Measurements from ENCODE around the gene GPR160. TPM values are rescaled to one million over a fixed set of nuclear protein-coding genes. Genes with fewer than 3 reads are reported as not detected.

Gene GPR160
- polyA plus RNA-seq, 3 donors, result 10.0 to 19.7 (median 11.5) TPM

DNA sequence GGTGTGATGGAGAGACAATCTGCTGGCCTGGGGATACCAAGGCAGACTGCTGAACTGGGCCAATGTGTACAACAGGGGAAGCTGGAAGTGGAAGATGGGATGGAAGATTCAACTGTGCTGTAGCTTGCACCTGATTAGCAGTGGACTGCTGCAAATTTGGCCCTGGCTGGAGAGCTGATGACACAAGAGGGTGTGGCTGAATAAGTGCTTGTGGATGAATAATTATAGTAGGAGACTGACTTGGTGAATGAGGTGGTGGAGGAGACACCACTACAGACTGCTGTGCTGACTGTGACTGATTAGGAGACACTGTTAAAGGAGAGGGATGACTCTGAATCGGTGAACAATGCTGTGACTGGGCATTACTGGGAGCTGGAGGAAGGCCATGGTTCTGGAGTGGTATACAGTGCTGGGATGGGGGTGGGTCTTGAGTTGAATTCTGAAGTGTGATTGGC is 91.2 kb downstream of the GPR160 start:
- Mint-ChIP-seq H3K9me3 (peaks cover 2 to 11% (median 9%) of the 10 kb centered on the region in 7 donors), H3K27ac (peak overlapping the region in 6 of 7 donors; percentile 20 to 87 (median 58)), H3K27me3 (ENCODE audit: low read depth in 3 of 3) (no peaks in the 10 kb centered on the region), H3K4me1 (peaks cover 14% of the 10 kb centered on the region), H3K36me3 (peaks cover 48 to 68% of the 10 kb centered on the region in 2 donors), H3K4me3 (no peak overlapping the region)
- Histone ChIP-seq H3K27me3 (ENCODE audit: control insufficient read depth in 2 of 2, insufficient read depth in 2 of 2, low read length in 2 of 2) (no peaks in the 10 kb centered on the region), H3K4me1 (ENCODE audit: control insufficient read depth in 1 of 2, insufficient read depth in 2 of 2, low read length in 2 of 2) (peaks cover 12% of the 10 kb centered on the region in 2 donors), H3K9me3 (replicated peaks in 1 of 2; ENCODE audit: control insufficient read depth in 1 of 2, insufficient read depth in 1 of 2, low read length in 2 of 2) (peaks cover 6 to 9% of the 10 kb centered on the region in 2 donors), H3K79me2 (ENCODE audit: insufficient read depth, low read length) (peaks cover 17% of the 10 kb centered on the region), H4K20me1 (ENCODE audit: insufficient read depth, low read length) (peaks cover 47% of the 10 kb centered on the region), H3K36me3 (replicated peaks in 1 of 2; ENCODE audit: control insufficient read depth in 1 of 2, insufficient read depth in 2 of 2, low read length in 2 of 2) (peaks cover 47 to 81% of the 10 kb centered on the region in 2 donors), H2AFZ (ENCODE audit: insufficient read depth, low read depth, low read length, poor library complexity, severe bottlenecking) (no peak overlapping the region), H3K9ac (ENCODE audit: insufficient read depth, low read length, poor library complexity, severe bottlenecking) (no peak overlapping the region), H3K4me2 (replicated peaks; ENCODE audit: extremely low read depth, low read length, poor library complexity, severe bottlenecking) (no peak overlapping the region), H3K4me3 (replicated peaks in 1 of 3; ENCODE audit: low read depth in 2 of 3, low read length in 3 of 3) (no peak overlapping the region), H3K27ac (ENCODE audit: low read depth in 1 of 2, low read length in 2 of 2) (peak overlapping the region in 1 of 2 donors; percentile 71)
- no peak for TF ChIP-seq CTCF (IDR thresholded peaks at IDR 0.05)
- DNase-seq, result peak in 2 of 3 donors; percentile 3 to 12
- WGBS (ENCODE audit: insufficient coverage), result 100% methylated on average over 1 of the region's 1 CpG
- intact Hi-C loops (cut with micrococcal nuclease), result no loop called here

DNA sequence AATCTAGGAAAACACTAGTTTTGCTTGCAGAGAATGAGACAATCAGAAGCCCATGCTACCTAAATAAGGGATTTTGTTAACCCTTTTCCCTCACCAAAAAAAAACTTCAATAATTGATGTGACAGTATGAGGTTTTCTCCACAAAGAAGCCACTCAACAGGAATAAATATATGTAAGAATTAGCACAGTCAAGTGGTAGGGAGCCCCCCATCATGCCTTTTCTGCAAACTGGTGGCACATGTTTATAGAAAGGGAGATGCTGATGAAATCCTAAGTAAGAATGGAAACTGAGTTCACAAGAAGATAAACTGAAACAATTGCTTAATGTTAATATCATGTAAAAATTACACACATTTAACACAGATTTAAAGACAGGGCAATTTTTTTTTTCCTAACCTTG is 92.7 kb downstream of the GPR160 start:
- peaks cover 2 to 15% (median 11%) of the 10 kb centered on the region in 7 donors for H3K9me3 Mint-ChIP-seq
- H3K9me3 ChIP-seq (replicated peaks in 1 of 2; ENCODE audit: control insufficient read depth in 1 of 2, insufficient read depth in 1 of 2, low read length in 2 of 2), result peaks cover 6 to 9% of the 10 kb centered on the region in 2 donors
- H3K9ac ChIP-seq (ENCODE audit: insufficient read depth, low read length, poor library complexity, severe bottlenecking), result no peak overlapping the region
- peaks cover 55 to 84% of the 10 kb centered on the region in 2 donors for H3K36me3 ChIP-seq (replicated peaks in 1 of 2; ENCODE audit: control insufficient read depth in 1 of 2, insufficient read depth in 2 of 2, low read length in 2 of 2)
- H4K20me1 ChIP-seq (ENCODE audit: insufficient read depth, low read length), result peaks cover 47% of the 10 kb centered on the region
- peaks cover 23% of the 10 kb centered on the region for H3K79me2 ChIP-seq (ENCODE audit: insufficient read depth, low read length)
- peaks cover 14% of the 10 kb centered on the region for H3K4me1 Mint-ChIP-seq
- no peak overlapping the region for H3K4me3 ChIP-seq (replicated peaks in 1 of 3; ENCODE audit: low read depth in 2 of 3, low read length in 3 of 3)
- intact Hi-C loops (cut with micrococcal nuclease), result no loop called here
- H3K36me3 Mint-ChIP-seq, result peaks cover 57 to 74% of the 10 kb centered on the region in 2 donors
- H3K27ac Mint-ChIP-seq, result no peak overlapping the region
- no peak overlapping the region for H2AFZ ChIP-seq (ENCODE audit: insufficient read depth, low read depth, low read length, poor library complexity, severe bottlenecking)
- no peaks in the 10 kb centered on the region for H3K27me3 Mint-ChIP-seq (ENCODE audit: low read depth in 3 of 3)
- H3K4me3 Mint-ChIP-seq, result no peak overlapping the region
- no peak for TF ChIP-seq CTCF (IDR thresholded peaks at IDR 0.05)
- H3K27ac ChIP-seq (ENCODE audit: low read depth in 1 of 2, low read length in 2 of 2), result peak overlapping the region in 1 of 2 donors; percentile 33
- H3K27me3 ChIP-seq (ENCODE audit: control insufficient read depth in 2 of 2, insufficient read depth in 2 of 2, low read length in 2 of 2), result no peaks in the 10 kb centered on the region
- no peak for DNase-seq
- H3K4me2 ChIP-seq (replicated peaks; ENCODE audit: extremely low read depth, low read length, poor library complexity, severe bottlenecking), result no peak overlapping the region
- peaks cover 12% of the 10 kb centered on the region in 2 donors for H3K4me1 ChIP-seq (ENCODE audit: control insufficient read depth in 1 of 2, insufficient read depth in 2 of 2, low read length in 2 of 2)

Data from CD14-positive monocyte (primary cell).